GM12892 (cell line): ENCODE data around the gene MGAT5.

ENCODE experiments used
- POLR2A ChIP-seq: IDR thresholded peaks from 2 replicates; pipeline ENCODE4 v1.6.1; 2011; ENCODE audit warnings: low read depth, low read length, control low read depth
- TAF1 ChIP-seq: IDR thresholded peaks from 2 replicates; pipeline ENCODE4 v1.6.1; 2011; ENCODE audit warnings: low read depth, mild to moderate bottlenecking, control low read depth, low read length, borderline replicate concordance

DNA sequence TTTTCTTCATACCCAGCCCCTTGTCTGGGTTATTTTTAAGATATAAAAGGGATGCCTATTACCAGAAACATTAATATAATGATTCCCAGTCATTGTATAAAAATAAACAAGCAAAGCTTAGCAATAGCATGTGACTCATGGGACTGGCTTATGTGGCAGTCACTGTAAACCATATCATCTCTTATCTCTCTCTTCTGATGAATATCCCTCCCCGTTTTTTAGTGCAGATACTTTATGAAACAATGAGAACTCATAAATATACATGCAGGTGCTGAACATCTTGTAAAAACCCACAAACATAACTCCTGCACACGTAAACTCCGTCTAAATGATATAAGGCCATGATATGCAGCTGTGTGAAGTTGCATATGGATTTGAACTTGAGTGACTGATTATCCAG, 154.9 kb downstream of the MGAT5 start:
- TF ChIP-seq POLR2A (no peak), TAF1 (no peak)
